DND-41 (cell line): ENCODE results near the gene RBM44.

ENCODE experiments used
- EZH2 ChIP-seq: IDR thresholded peaks from 3 replicates; pipeline ENCODE4 v1.6.1; 2012; ENCODE audit warnings: borderline replicate concordance, low read depth, mild to moderate bottlenecking, moderate library complexity, low read length, inconsistent platforms; ENCODE audit not compliant: severe bottlenecking
- TF ChIP-seq, protein P1 (sequence below): IDR thresholded peaks from 2 replicates; pipeline ENCODE4 v1.5.1; 2012; ENCODE audit warnings: borderline replicate concordance, low read length, moderate library complexity, mild to moderate bottlenecking; ENCODE audit not compliant: poor library complexity, severe bottlenecking; ENCODE audit errors: extremely low read depth

DNA sequence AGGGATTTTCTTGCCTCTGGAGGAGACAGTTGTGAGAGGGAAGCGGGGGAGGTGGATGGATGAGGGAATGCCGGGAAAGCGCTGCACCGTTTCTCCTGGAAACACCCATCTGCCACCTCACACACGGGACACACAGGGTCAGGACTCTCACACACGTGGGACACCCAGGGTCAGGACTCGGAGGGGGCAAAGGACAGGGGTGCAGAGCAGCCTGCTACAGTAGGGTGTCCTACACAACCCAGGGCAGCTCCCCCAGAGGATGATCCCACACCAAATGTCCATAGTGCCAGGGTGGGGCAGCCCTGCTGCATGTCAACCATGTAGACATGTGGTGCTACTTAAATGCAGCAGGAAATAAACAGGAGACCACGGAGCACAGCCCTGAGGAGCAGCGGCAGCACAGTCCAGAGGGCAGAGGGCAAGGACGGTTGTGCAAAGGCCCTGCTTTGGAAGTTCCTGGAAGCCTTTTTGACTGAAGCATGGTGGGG, 65.9 kb downstream of the RBM44 start:
- TF ChIP-seq, protein P1, sequence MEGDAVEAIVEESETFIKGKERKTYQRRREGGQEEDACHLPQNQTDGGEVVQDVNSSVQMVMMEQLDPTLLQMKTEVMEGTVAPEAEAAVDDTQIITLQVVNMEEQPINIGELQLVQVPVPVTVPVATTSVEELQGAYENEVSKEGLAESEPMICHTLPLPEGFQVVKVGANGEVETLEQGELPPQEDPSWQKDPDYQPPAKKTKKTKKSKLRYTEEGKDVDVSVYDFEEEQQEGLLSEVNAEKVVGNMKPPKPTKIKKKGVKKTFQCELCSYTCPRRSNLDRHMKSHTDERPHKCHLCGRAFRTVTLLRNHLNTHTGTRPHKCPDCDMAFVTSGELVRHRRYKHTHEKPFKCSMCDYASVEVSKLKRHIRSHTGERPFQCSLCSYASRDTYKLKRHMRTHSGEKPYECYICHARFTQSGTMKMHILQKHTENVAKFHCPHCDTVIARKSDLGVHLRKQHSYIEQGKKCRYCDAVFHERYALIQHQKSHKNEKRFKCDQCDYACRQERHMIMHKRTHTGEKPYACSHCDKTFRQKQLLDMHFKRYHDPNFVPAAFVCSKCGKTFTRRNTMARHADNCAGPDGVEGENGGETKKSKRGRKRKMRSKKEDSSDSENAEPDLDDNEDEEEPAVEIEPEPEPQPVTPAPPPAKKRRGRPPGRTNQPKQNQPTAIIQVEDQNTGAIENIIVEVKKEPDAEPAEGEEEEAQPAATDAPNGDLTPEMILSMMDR: no peak
- TF ChIP-seq EZH2: no peak
